Measurements from ENCODE around the gene TRIM41.
"Not testable (repeated sequence)": the region's sequence is repeated elsewhere in the genome, so short reads cannot be mapped to it uniquely, and the experiment has no call there.

Gene TRIM41

DNA sequence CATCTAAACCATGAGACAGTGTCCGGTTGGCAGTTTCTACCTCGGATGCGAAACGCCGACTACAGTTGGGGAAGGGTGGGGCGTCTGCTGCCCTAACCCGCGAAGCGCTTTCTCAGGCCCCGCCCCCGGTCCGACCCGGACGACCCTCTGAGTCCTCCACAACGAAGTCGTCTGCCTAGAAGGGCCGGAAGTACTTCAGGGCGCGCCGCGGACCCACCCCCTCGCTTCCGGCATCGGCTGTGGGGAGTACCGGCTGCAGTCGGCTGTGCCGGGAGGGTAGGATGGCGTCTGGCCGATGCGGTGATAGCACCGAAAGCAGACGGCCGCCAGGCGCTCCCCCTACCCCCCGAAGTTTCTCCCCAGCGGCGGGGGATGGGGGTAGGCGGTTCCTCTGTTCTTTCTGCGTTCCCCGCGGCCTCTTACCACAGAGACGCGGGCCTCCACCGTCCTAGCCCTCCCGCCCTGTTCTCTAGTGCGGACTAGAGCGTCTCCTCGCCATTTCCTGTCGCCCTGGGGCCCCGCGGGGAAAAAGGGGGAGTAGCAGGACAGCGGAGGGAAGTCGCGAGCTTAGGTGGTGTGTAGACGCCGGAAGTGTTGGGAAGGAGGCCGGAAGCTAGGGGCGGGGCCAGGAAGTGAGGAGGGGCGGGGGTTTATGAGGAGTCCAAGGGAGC, at the start of gene TRIM41:
TRIM41 (plus strand) TSS at position 224 of the 671 bp plus-strand sequence. CDS start 719 bp downstream, outside the sequence.
- DNase-seq = no peak

GRCh38 chr5:181173420-181174342, 49.4 kb upstream of the TRIM41 start:
- no peak for DNase-seq

- DNase-seq = no peak
Observed at GRCh38 chr5:181176254-181176952, 46.7 kb upstream of the TRIM41 start.

DNA sequence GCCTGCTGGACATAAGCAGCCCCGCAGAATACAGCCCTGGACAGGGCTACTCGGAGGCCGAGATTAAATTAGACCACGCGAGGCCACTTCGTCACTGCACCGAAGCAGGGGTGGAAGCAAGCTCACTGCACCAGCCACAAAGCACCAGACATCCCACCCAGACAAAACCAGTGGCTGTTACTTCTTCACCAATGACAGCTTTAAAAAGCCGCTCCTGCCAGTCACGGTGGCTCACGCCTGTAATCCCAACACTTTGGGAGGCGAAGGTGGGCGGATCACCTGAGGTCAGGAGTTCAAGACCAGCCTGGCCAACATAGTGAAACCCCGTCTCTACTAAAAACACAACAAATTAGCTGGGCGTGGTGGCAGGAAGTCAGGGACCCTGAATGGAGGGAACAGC, 45.5 kb upstream of the TRIM41 start:
- not testable (repeated sequence) for DNase-seq

GRCh38 chr5:181181650-181182565, 41.2 kb upstream of the TRIM41 start:
- DNase-seq = no peak

GRCh38 chr5:181182651-181183050, 40.4 kb upstream of the TRIM41 start:
- no peak for DNase-seq

DNA sequence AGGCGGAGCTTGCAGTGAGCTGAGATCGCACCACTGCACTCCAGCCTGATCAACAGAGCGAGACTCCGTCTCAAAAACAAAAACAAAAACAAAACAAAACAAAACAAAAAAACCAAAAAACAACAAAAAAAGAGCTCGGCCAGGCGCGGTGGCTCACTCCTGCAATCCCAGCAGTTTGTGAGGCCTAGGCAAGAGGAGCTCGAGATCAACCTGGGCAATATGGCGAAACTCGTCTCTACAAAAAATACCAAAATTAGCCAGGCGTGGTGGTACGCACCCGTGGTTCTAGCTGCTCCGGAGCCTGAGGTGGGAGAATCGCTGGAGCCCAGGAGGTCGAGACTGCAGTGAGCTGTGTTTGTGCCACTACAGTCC, 38.2 kb upstream of the TRIM41 start:
- no peak for DNase-seq

DNA sequence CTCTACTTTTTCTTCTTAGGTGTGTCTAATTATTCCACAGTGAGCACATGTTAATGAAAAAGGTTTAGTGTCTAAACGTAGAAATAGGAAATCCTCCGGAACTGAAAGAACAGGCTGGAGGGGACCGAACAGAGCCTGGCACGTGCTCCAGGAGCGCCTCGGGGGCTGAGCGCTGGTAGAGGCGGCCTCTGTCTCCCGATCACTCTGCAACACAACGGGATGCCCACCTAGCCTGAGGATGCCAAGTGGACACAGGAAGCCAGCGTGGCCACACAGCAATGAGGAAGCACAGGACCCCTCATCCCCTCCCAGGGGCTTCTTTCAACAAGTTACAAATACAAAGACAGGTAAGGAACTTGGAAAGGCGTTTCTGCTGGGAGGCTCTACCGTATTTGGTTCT, 37.5 kb upstream of the TRIM41 start:
- no peak for DNase-seq

- DNase-seq = no peak
Observed at GRCh38 chr5:181186022-181186421, 37.1 kb upstream of the TRIM41 start.

GRCh38 chr5:181186986-181187499, 36.0 kb upstream of the TRIM41 start:
- no peak for DNase-seq

DNA sequence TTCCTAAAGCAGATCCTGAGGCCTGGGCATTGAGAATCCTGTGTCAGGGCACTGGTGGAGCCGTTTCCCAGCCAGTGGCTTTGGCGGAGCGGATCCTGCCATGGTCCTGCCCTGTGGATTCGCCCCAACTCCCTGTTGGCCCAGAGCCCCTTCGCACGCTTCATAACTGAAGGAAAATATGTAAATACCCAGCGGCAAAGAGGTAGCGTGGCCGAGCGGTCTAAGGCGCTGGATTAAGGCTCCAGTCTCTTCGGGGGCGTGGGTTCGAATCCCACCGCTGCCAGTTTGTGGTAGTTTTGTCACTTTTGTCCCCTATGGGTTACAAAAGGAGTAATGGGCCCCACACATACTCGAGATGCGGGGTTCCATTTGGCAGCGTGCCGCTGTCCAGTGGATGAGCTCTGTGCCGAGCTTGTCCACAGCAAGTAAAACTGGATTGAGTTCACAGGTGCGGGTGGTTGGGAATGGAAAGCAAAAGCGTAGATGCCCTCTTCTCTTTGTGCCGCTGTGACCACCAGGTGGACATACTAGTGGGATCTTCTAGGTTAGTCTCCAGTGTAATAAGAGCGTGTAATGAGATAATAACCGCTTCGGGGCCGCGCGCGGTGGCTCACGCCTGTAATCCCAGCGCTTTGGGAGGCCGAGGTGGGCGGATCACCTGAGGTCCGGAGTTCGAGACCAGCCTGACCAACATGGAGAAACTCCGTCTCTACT, 35.4 kb upstream of the TRIM41 start:
- no peak for DNase-seq

DNA sequence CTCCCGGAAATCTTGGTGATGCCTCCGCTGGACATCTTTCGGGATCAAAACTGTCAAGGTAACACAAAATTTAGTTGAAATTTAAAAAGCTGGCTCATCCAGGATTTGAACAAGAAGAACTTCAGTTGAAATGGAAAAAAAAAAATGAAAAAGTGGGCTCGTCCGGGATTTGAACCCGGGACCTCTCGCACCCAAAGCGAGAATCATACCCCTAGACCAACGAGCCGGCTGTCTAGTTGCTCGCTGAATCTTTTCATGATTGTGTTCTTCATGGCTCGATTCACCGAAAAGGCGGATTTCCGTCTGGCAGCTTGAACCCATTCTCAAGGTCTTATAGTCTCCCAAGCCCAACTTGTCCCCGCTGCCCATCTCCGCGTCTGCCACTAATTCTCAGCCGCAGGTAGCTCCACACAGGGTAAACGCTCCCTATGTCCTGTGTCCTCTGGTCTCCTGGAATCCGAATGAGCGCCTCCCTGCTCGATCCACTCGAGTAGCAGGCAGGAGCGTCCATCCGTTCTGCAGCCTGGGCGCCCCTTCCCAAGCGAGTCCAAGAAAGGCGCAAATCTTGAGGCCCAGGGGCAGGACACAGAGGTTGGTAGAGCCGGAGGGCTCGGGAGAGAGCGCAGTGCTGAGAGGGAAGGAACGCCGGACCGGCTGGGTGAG, 34.2 kb upstream of the TRIM41 start:
- DNase-seq = no peak

DNA sequence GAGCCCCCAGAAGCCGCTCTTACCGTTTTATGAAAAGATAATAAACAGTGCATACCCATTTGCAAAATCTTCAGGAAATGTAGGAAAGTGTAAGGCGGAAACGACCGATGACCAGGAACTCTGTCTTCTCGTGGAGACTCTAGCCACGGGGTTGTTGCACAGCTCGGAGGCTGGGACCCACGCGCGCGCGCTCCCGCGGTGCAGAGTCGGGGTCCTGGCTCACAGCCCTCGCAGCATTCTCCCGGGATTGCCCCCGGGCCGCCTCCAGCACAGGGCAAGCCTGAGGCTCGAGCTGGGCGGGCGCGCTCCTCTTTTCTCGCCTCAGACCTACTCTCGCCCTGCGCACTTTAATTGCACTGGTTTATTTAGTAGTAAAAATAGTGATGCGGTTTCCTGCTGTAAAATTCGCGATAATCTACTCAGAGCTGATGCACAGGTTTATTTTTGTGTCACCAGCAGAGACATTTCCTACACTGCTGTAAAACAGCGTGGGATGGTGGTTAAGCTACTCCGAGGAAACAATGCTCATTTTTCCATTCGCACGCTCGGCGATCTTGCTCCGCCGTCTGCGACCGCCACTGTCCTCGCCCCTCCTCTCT, 33.6 kb upstream of the TRIM41 start:
- no peak for DNase-seq

GRCh38 chr5:181189962-181190710, 32.9 kb upstream of the TRIM41 start:
- no peak for DNase-seq

- DNase-seq = no peak
Observed at GRCh38 chr5:181190711-181191525, 32.2 kb upstream of the TRIM41 start.

- no peak for DNase-seq
Observed at GRCh38 chr5:181191526-181192336, 31.4 kb upstream of the TRIM41 start.

- DNase-seq = no peak
Observed at GRCh38 chr5:181192337-181193046, 30.6 kb upstream of the TRIM41 start.
